ENCODE data around the gene CAT.

DNA sequence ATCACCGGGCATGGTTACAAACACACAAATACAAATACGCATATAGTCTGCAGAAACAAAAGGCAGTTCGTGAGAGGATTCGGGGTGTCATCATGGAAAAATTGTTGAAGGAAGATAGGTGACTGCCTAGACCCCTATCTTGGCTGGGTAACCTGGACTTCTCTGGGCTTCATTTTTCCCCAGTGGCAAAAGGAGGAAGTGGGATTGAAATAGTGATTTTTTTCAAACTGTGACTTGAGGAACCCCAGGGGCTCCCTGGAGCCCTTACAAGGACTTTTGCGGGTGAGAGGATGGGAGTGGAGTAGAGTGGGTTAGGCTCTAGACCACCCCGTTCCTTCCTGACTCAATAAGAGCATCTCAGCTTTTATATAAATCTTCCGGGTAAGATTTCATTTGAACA lies 75.9 kb downstream of the CAT start:
- TF ChIP-seq, protein P1, sequence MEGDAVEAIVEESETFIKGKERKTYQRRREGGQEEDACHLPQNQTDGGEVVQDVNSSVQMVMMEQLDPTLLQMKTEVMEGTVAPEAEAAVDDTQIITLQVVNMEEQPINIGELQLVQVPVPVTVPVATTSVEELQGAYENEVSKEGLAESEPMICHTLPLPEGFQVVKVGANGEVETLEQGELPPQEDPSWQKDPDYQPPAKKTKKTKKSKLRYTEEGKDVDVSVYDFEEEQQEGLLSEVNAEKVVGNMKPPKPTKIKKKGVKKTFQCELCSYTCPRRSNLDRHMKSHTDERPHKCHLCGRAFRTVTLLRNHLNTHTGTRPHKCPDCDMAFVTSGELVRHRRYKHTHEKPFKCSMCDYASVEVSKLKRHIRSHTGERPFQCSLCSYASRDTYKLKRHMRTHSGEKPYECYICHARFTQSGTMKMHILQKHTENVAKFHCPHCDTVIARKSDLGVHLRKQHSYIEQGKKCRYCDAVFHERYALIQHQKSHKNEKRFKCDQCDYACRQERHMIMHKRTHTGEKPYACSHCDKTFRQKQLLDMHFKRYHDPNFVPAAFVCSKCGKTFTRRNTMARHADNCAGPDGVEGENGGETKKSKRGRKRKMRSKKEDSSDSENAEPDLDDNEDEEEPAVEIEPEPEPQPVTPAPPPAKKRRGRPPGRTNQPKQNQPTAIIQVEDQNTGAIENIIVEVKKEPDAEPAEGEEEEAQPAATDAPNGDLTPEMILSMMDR (IDR thresholded peaks at IDR 0.05), result no peak
- no peak for TF ChIP-seq ZFX (IDR thresholded peaks at IDR 0.05; ENCODE audit: borderline replicate concordance)

Measured in 22Rv1 (cell line).